ENCODE measurements around the gene FCER2. TPM values are rescaled to one million over a fixed set of nuclear protein-coding genes. Genes with fewer than 3 reads are reported as not detected.

FCER2 gene
- polyA plus RNA-seq, 10 donors = 0.22 to 0.97 (median 0.48) TPM; not detected in 1

Other genes starting within 250 kb of the FCER2 start
- gene PEX11G, start 213.1 kb downstream of the FCER2 start, polyA plus RNA-seq (ENCODE audit: insufficient read length in 10 of 10) = 1 to 10 TPM; 1.9 to 3.6 (median 2.4) TPM
- gene ZNF358, start 186.0 kb downstream of the FCER2 start, polyA plus RNA-seq (ENCODE audit: insufficient read length in 10 of 10) = 10 to 100 TPM; 35.8 to 55.2 (median 41.5) TPM
- gene MCOLN1, start 179.5 kb downstream of the FCER2 start, polyA plus RNA-seq (ENCODE audit: insufficient read length in 10 of 10) = 10 to 100 TPM in 9 of 10 donors, 1 to 10 TPM in 1; 8.2 to 13.8 (median 12.0) TPM
- 10 to 100 TPM; 24.2 to 32.7 (median 27.4) TPM for gene PNPLA6, start 166.4 kb downstream of the FCER2 start, polyA plus RNA-seq (ENCODE audit: insufficient read length in 10 of 10)
- 1 to 10 TPM in 2 of 10 donors, under 1 TPM in 7, not detected in 1; 0.05 to 2.0 (median 0.24) TPM for gene CAMSAP3, start 106.3 kb downstream of the FCER2 start, polyA plus RNA-seq (ENCODE audit: insufficient read length in 10 of 10)
- gene XAB2, start 72.6 kb downstream of the FCER2 start, polyA plus RNA-seq (ENCODE audit: insufficient read length in 10 of 10) = 10 to 100 TPM; 18.7 to 29.6 (median 23.1) TPM
- gene PET100, start 72.3 kb downstream of the FCER2 start, polyA plus RNA-seq (ENCODE audit: insufficient read length in 10 of 10) = 10 to 100 TPM; 48.6 to 90.3 (median 69.3) TPM
- gene PCP2, start 68.4 kb downstream of the FCER2 start, polyA plus RNA-seq (ENCODE audit: insufficient read length in 10 of 10) = under 1 TPM in 1 of 10 donors, not detected in 9; 0.26 TPM
- gene STXBP2, start 65.0 kb downstream of the FCER2 start, polyA plus RNA-seq (ENCODE audit: insufficient read length in 10 of 10) = 1 to 10 TPM; 2.1 to 7.9 (median 6.0) TPM
- gene RETN, start 33.1 kb downstream of the FCER2 start, polyA plus RNA-seq (ENCODE audit: insufficient read length in 10 of 10) = 1 to 10 TPM; 1.1 to 3.6 (median 2.4) TPM
- gene MCEMP1, start 25.0 kb downstream of the FCER2 start, polyA plus RNA-seq (ENCODE audit: insufficient read length in 10 of 10) = under 1 TPM in 6 of 10 donors, not detected in 4; 0.10 to 0.38 (median 0.28) TPM
- gene TRAPPC5, start 21.3 kb downstream of the FCER2 start, polyA plus RNA-seq (ENCODE audit: insufficient read length in 10 of 10) = 10 to 100 TPM; 26.0 to 45.4 (median 32.8) TPM
- under 1 TPM in 4 of 10 donors, not detected in 6; 0.17 to 0.29 (median 0.24) TPM for gene CLEC4G, start 30.0 kb upstream of the FCER2 start, polyA plus RNA-seq (ENCODE audit: insufficient read length in 10 of 10)
- 1 to 10 TPM; 2.2 to 4.5 (median 3.7) TPM for gene CD209, start 45.4 kb upstream of the FCER2 start, polyA plus RNA-seq (ENCODE audit: insufficient read length in 10 of 10)
- gene CLEC4M, start 61.1 kb upstream of the FCER2 start, polyA plus RNA-seq (ENCODE audit: insufficient read length in 10 of 10) = under 1 TPM in 7 of 10 donors, not detected in 3; 0.11 to 0.56 (median 0.26) TPM
- gene EVI5L, start 128.1 kb upstream of the FCER2 start, polyA plus RNA-seq (ENCODE audit: insufficient read length in 10 of 10) = 10 to 100 TPM; 11.1 to 14.8 (median 13.3) TPM
- under 1 TPM; 0.07 to 0.49 (median 0.30) TPM for gene PRR36, start 172.3 kb upstream of the FCER2 start, polyA plus RNA-seq (ENCODE audit: insufficient read length in 10 of 10)
- gene LRRC8E, start 186.4 kb upstream of the FCER2 start, polyA plus RNA-seq (ENCODE audit: insufficient read length in 10 of 10) = under 1 TPM in 7 of 10 donors, not detected in 3; 0.11 to 0.61 (median 0.27) TPM
- 10 to 100 TPM; 14.9 to 24.6 (median 20.6) TPM for gene MAP2K7, start 201.7 kb upstream of the FCER2 start, polyA plus RNA-seq (ENCODE audit: insufficient read length in 10 of 10)
- gene TGFBR3L, start 212.7 kb upstream of the FCER2 start, polyA plus RNA-seq (ENCODE audit: insufficient read length in 10 of 10) = under 1 TPM in 5 of 10 donors, not detected in 5; 0.23 to 0.52 (median 0.46) TPM
- 10 to 100 TPM; 11.0 to 20.7 (median 15.7) TPM for gene SNAPC2, start 218.2 kb upstream of the FCER2 start, polyA plus RNA-seq (ENCODE audit: insufficient read length in 10 of 10)
- gene CTXN1, start 224.0 kb upstream of the FCER2 start, polyA plus RNA-seq (ENCODE audit: insufficient read length in 10 of 10) = 1 to 10 TPM in 9 of 10 donors, under 1 TPM in 1; 0.85 to 3.4 (median 2.5) TPM
- gene TIMM44, start 241.5 kb upstream of the FCER2 start, polyA plus RNA-seq (ENCODE audit: insufficient read length in 10 of 10) = 10 to 100 TPM; 34.7 to 49.3 (median 45.3) TPM

Measured in muscle of back (tissue), 10 donors.